Fibroblast of the aortic adventitia (primary cell): ENCODE data around the gene SRR. TPM values are rescaled to one million over a fixed set of nuclear protein-coding genes. Genes with fewer than 3 reads are reported as not detected.

ENCODE experiments used
- DNase-seq: peaks from one replicate; pipeline ENCODE4 v3.0.0-alpha.2; 2010; ENCODE audit warnings: low read depth
- H3K4me3 ChIP-seq: 2 replicates; pipeline ENCODE4 v1.5.1; 2011; ENCODE audit warnings: low read depth, mild to moderate bottlenecking, control low read depth, low read length, moderate library complexity
- CTCF ChIP-seq: IDR thresholded peaks from 2 replicates; pipeline ENCODE4 v1.5.1; 2011; ENCODE audit warnings: mild to moderate bottlenecking, low read length, control low read depth, inconsistent platforms; ENCODE audit not compliant: insufficient read depth
- total RNA-seq: library from RNA; depleted of rRNA; stranded (reverse); fragments of >200 nt; gene quantifications from 2 replicates; pipeline ENCODE4 v1.2.3, GENCODE V29; 2012; ENCODE audit warnings: low replicate concordance

SRR gene
- total RNA-seq, 1 donor = 29.4 TPM

DNA sequence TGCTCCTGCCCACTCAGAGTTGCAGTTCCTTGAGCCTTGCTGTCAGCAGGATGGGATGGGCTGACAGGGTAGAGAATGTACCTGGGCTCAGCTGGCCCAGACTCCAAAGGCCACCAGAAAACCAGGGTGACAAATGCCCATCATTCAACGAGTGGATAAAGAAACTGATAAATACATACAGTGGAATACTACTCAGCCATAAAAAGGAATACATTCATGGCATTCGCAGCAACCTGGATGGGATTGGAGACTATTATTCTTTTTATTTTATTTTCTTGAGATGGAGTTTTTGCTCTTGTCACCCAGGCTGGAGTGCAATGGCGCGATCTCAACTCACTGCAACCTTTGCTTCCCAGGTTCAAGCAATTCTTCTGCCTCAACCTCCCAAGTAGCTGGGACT lies 53.5 kb downstream of the SRR start:
- H3K4me3 ChIP-seq = no peak overlapping the region
- no peak for TF ChIP-seq CTCF
- DNase-seq = no peak

DNA sequence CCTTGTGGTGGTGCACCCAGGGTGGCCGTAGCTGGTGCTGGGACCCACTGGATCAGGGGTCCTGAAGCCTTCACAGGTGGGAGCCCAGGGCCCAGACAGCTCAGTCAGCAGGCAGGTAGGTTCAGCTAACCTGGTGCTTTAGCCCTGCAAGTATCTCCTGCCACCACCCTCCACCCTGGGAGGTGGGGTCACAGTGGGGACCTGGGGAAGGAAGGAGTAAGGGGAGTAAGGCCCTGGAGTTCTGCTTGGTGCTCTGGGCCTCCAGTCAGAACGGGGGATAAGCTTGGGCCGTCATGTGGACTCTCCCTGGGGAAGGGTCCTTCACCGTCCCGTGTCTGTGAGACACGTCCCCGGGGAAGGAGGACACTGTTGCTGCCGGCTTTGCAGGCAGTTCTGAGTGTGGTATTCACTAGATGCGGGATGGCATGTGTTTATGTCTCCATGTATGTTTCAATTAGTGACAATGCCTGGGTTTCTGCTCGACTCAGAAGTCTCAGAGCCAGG lies 54.2 kb downstream of the SRR start:
- no peak overlapping the region for H3K4me3 ChIP-seq
- DNase-seq = no peak
- no peak for TF ChIP-seq CTCF

GRCh38 chr17:2361010-2361760 lies 57.4 kb downstream of the SRR start:
- H3K4me3 ChIP-seq = no peak overlapping the region
- no peak for TF ChIP-seq CTCF
- DNase-seq = no peak

GRCh38 chr17:2362016-2362415 lies 58.3 kb downstream of the SRR start:
- H3K4me3 ChIP-seq = no peak overlapping the region
- no peak for TF ChIP-seq CTCF
- DNase-seq = no peak

- H3K4me3 ChIP-seq = no peak overlapping the region
- no peak for DNase-seq
- no peak for TF ChIP-seq CTCF
Observed at GRCh38 chr17:2362416-2362815, 58.7 kb downstream of the SRR start.

DNA sequence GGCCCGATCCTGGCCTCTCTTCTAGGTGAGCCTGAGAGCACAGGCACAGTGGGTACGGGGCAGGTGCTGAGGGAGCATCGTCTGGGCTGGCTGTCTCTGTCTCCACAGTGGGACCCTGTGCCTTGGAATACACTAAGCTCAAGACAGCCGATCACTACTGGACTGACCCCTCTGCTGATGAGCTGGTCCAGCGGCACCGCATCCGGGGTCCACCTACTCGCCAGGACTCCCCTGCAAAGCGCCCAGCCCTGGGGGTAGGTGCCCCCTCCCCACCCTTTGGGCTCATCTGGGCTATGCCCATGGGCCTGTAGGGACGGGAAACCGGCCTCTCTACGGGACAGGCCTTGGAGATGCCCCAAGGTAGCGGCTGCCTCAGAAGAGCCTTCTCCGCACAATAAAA lies 59.1 kb downstream of the SRR start:
- no peak overlapping the region for H3K4me3 ChIP-seq

More for the DNA sequence above, 59.1 kb downstream of the SRR start:
- no peak for TF ChIP-seq CTCF
- no peak for DNase-seq
